Chondrocyte (in vitro differentiated cells): Measurements from ENCODE around the gene PNPLA2. TPM values are rescaled to one million over a fixed set of nuclear protein-coding genes. Genes with fewer than 3 reads are reported as not detected.

Experiments used
- DNase-seq: peaks from one replicate; pipeline ENCODE4 v3.0.0; 2021; ENCODE audit warnings: mixed read lengths, low spot score
- H3K27ac Mint-ChIP-seq: one replicate; pipeline ENCODE4 v1.8.0; 2021; ENCODE audit warnings: mild to moderate bottlenecking, moderate library complexity, mixed read lengths; ENCODE audit not compliant: unreplicated experiment
- H3K27me3 Mint-ChIP-seq: 2 replicates; pipeline ENCODE4 v1.8.0; 2021; ENCODE audit warnings: low read depth, mixed read lengths
- H3K36me3 Mint-ChIP-seq: 2 replicates; pipeline ENCODE4 v1.8.0; 2021; ENCODE audit warnings: low read depth, mixed read lengths
- H3K4me1 Mint-ChIP-seq: 2 replicates; pipeline ENCODE4 v1.8.0; 2021; ENCODE audit warnings: low read depth, mild to moderate bottlenecking, mixed read lengths
- H3K4me3 Mint-ChIP-seq: one replicate; pipeline ENCODE4 v1.8.0; 2021; ENCODE audit warnings: mild to moderate bottlenecking, moderate library complexity, mixed read lengths; ENCODE audit not compliant: unreplicated experiment
- H3K9me3 Mint-ChIP-seq: 2 replicates; pipeline ENCODE4 v1.8.0; 2021; ENCODE audit warnings: low read depth, mixed read lengths
- total RNA-seq: library from RNA; stranded (reverse); gene quantifications from 3 replicates; pipeline ENCODE4 v1.2.1, GENCODE V29; 2021
- TF ChIP-seq, protein P1 (sequence below): fragments of 200-600 bp; sonication (generic); IDR thresholded peaks from 2 replicates; pipeline ENCODE4 v1.5.0; 2021; ENCODE audit warnings: antibody characterized with exemption, mild to moderate bottlenecking, moderate library complexity

Gene PNPLA2
- total RNA-seq, 1 donor from 2014 or later, result 56.0 TPM

DNA sequence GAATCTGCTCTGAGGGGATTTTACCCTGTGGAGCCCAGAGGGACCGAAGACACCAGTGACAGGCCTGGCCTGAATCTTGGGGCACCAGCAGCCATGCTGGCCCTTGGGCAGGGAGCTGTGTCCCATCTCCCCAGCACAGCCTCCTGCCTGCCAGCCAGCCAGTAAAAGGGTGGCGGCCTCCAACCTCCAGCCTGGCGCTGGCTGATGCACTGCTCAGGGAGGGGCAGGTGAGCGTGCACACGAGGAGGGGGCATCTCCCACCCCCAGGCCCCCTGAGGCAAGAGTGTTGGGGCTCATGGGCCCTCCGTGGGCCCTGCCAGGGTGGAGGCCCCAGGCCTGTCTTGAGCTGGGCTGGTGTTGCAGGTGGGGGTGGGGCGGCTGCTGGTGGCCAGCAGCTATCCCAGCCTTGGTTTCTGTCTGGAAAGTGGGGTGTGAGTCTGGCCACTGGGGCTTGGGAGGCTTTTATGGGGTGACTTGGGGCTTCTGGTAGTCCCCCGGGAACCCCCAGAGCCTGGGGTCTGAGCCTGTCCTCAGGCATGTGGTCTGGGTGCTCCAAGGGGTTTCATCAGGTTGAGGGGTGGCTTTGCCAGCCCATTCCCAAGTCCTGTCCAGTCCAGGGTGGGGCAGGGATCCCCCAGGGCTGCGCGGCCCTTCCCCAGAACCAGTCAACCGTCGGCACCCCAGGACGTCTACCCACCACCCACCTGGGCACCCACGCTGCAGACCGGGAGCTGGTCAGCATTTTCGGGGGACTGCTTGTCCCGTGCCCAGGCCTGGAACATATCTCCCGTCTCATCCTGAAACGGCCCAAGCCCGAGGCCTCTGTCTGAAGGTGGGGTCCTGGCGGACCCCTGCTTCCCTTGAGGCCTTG is 41.8 kb downstream of the PNPLA2 start:
- no peak overlapping the region for H3K4me3 Mint-ChIP-seq
- H3K4me1 Mint-ChIP-seq, result peaks cover 5% of the 10 kb centered on the region
- no peaks in the 10 kb centered on the region for H3K36me3 Mint-ChIP-seq
- H3K27ac Mint-ChIP-seq, result no peak overlapping the region
- no peak for DNase-seq
- H3K27me3 Mint-ChIP-seq, result no peaks in the 10 kb centered on the region
- no peaks in the 10 kb centered on the region for H3K9me3 Mint-ChIP-seq
- TF ChIP-seq, protein P1, sequence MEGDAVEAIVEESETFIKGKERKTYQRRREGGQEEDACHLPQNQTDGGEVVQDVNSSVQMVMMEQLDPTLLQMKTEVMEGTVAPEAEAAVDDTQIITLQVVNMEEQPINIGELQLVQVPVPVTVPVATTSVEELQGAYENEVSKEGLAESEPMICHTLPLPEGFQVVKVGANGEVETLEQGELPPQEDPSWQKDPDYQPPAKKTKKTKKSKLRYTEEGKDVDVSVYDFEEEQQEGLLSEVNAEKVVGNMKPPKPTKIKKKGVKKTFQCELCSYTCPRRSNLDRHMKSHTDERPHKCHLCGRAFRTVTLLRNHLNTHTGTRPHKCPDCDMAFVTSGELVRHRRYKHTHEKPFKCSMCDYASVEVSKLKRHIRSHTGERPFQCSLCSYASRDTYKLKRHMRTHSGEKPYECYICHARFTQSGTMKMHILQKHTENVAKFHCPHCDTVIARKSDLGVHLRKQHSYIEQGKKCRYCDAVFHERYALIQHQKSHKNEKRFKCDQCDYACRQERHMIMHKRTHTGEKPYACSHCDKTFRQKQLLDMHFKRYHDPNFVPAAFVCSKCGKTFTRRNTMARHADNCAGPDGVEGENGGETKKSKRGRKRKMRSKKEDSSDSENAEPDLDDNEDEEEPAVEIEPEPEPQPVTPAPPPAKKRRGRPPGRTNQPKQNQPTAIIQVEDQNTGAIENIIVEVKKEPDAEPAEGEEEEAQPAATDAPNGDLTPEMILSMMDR, result no peak

DNA sequence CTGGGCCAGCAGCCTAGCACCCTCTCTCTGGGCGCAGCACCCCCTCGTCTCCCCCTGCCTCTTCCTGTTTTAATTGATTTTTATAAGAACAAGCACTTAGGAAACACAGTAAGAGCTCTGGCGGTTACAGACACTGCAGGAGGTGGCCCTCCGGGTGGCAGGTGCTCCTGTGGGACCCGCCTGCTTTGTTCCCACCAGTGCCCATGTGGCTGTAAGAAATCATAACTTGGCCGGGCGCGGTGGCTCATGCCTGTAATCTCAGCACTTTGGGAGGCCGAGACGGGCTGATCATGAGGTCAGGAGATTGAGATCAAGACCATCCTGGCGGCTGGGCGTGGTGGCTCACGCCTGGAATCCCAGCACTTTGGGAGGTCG is 42.4 kb downstream of the PNPLA2 start:
- Mint-ChIP-seq H3K27me3 (no peaks in the 10 kb centered on the region), H3K27ac (no peak overlapping the region), H3K4me3 (no peak overlapping the region), H3K36me3 (no peaks in the 10 kb centered on the region), H3K9me3 (no peaks in the 10 kb centered on the region), H3K4me1 (peaks cover 5% of the 10 kb centered on the region)
- TF ChIP-seq, protein P1, result no peak
- no peak for DNase-seq

DNA sequence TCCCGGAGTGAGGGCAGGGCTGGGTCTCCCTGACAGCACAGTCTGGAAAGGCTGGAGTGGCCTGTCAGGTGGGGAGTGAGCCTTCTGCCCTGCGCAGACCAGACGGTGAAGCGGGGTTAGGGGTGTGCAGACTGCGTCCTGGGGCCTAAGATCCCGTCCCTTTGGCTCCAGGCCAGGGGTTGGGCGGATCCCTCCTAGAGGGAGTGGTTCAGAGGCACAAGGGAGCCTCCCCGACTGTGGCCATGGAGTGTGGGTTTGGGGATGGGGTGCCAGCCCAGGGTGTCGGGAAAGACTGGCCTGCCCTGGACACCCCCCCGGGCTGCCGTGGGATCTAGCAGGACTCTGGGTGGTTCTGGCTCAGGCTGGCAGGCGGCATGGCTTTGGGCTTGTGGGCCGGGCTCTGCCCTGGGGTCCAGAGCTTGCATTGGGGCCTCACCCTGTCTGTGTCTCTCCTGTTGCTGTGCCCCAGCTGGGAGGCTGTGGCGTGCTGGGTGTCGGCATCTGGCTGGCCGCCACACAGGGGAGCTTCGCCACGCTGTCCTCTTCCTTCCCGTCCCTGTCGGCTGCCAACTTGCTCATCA is 43.5 kb downstream of the PNPLA2 start:
- no peaks in the 10 kb centered on the region for H3K27me3 Mint-ChIP-seq
- no peaks in the 10 kb centered on the region for H3K36me3 Mint-ChIP-seq
- H3K4me1 Mint-ChIP-seq, result peaks cover 5% of the 10 kb centered on the region
- H3K4me3 Mint-ChIP-seq, result no peak overlapping the region
- TF ChIP-seq, protein P1, result no peak
- H3K9me3 Mint-ChIP-seq, result no peaks in the 10 kb centered on the region
- DNase-seq, result no peak
- no peak overlapping the region for H3K27ac Mint-ChIP-seq

DNA sequence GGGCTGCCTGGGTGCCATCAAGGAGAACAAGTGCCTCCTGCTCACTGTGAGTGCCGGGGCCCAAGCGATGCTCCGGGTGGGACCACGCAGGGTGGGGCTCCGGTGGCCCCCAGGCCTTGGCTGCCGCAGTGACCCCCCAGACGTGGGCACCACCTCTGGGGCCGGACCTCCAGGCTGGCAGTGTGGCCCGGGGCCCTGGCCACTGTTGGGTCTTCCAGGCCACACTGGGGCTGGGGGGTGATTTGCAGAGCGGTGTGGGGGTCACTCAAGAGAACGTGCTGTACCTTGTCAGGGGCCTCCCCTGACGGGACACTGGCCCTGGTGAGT is 43.9 kb downstream of the PNPLA2 start:
- TF ChIP-seq, protein P1, result no peak
- Mint-ChIP-seq H3K4me1 (peaks cover 5% of the 10 kb centered on the region), H3K27ac (no peak overlapping the region), H3K4me3 (no peak overlapping the region), H3K27me3 (no peaks in the 10 kb centered on the region), H3K9me3 (no peaks in the 10 kb centered on the region), H3K36me3 (no peaks in the 10 kb centered on the region)
- DNase-seq, result no peak

DNA sequence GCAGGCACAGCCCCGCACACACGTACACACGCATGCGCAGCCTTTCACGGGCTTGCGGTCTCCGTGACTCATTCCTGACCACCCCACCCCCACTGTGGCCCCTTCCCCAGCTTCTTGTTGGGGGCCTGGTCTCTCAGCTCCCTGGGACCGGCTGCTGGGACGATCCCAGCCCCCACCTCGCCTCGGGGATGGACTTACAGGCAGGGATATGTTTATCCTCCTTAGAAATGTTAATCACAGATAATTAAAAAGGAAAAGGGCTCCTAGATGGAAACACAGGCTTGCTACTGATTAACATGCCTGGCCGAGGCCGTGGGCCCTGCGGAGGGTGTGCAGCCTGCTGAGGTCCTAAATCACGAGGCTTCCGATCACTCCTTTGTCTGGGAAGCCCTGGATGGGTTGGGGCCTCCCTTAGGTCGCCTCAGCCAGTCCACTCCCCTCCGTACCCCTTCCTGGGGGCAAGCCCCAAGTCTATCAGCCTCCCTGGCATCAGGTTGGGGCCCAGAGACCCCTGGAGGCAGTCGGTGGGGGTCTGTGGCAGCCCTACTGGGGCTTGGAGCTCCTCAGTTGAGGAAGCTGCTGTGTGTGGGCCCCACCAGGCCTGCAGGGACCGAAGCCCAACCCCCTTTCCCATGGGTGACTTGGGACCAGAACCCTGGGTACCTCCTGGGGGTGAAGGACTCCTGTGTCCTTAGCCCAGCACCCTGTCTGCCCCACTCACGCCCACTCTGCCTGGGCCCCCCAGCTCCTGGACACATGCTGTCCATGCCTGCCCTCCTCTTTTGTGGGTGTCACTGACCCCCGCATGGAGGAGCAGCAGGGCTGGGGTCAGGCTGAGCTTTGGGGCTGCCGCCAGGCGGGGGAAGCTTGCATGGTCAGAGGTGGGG is 44.6 kb downstream of the PNPLA2 start:
- Mint-ChIP-seq H3K27ac (no peak overlapping the region), H3K4me3 (no peak overlapping the region), H3K9me3 (no peaks in the 10 kb centered on the region), H3K4me1 (peaks cover 5% of the 10 kb centered on the region), H3K36me3 (no peaks in the 10 kb centered on the region), H3K27me3 (no peaks in the 10 kb centered on the region)
- TF ChIP-seq, protein P1, result no peak
- DNase-seq, result no peak
